ENCODE results near the gene PZP.
"Not testable (repeated sequence)": the region's sequence is repeated elsewhere in the genome, so short reads cannot be mapped to it uniquely, and the experiment has no call there.

Gene PZP

GRCh38 chr12:9180810-9181209 lies 27.4 kb downstream of the PZP start:
- Histone ChIP-seq H3K9me2 (replicated peaks; ENCODE audit: low read depth, low read length) (no peaks in the 10 kb centered on the region), H3K36me3 (ENCODE audit: insufficient read depth, low read length) (no peaks in the 10 kb centered on the region), H3K27me3 (ENCODE audit: insufficient read depth, low read length, poor library complexity, severe bottlenecking) (no peaks in the 10 kb centered on the region), H3K9me3 (ENCODE audit: insufficient read depth, low read depth, low read length) (no peaks in the 10 kb centered on the region), H3F3A (ENCODE audit: low read depth) (0 out of 2 replicates have a peak, but pooled peaks cover 5% of the 10 kb centered on the region), H3K4me1 (ENCODE audit: insufficient read depth, low read length, poor library complexity, severe bottlenecking) (peaks cover 31% of the 10 kb centered on the region), H3K4me2 (ENCODE audit: low read depth, low read length, poor library complexity, severe bottlenecking) (no peak overlapping the region), H3K4me3 (ENCODE audit: low read length, poor library complexity, severe bottlenecking) (no peak overlapping the region), H3K79me2 (ENCODE audit: insufficient read depth, low read length) (no peaks in the 10 kb centered on the region), H3K9ac (ENCODE audit: low read depth, low read length, poor library complexity, severe bottlenecking) (no peak overlapping the region), H2AFZ (ENCODE audit: low read length) (no peak overlapping the region), H4K20me1 (ENCODE audit: insufficient read depth, low read length, poor library complexity, severe bottlenecking) (no peaks in the 10 kb centered on the region)
- TF ChIP-seq, protein P1, sequence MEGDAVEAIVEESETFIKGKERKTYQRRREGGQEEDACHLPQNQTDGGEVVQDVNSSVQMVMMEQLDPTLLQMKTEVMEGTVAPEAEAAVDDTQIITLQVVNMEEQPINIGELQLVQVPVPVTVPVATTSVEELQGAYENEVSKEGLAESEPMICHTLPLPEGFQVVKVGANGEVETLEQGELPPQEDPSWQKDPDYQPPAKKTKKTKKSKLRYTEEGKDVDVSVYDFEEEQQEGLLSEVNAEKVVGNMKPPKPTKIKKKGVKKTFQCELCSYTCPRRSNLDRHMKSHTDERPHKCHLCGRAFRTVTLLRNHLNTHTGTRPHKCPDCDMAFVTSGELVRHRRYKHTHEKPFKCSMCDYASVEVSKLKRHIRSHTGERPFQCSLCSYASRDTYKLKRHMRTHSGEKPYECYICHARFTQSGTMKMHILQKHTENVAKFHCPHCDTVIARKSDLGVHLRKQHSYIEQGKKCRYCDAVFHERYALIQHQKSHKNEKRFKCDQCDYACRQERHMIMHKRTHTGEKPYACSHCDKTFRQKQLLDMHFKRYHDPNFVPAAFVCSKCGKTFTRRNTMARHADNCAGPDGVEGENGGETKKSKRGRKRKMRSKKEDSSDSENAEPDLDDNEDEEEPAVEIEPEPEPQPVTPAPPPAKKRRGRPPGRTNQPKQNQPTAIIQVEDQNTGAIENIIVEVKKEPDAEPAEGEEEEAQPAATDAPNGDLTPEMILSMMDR (conservative IDR thresholded peaks at IDR 0.05; ENCODE audit: low read length), result no peak
- no peak for TF ChIP-seq EZH2phosphoT487 (IDR thresholded peaks at IDR 0.05; ENCODE audit: borderline replicate concordance)

DNA sequence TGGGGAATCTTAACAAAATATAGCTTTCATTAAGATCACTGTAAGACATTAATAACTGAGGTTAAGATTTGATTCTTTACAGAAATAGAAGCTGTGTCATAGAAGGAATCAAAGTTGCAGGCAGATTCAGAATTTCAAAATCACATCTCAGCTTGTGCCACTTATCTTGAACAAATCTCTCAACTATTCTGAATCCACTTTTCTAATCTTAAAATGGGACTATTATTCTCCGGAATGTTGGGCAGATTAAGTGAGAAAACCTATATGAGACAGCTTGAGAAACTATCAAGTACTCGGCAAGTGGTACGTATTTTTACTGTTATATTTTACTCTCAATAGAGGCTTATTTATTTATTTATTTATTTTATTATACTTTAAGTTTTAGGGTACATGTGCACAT lies 28.4 kb downstream of the PZP start:
- no peak overlapping the region for H3K4me2 ChIP-seq (ENCODE audit: low read depth, low read length, poor library complexity, severe bottlenecking)
- TF ChIP-seq EZH2phosphoT487 (IDR thresholded peaks at IDR 0.05; ENCODE audit: borderline replicate concordance), result no peak
- TF ChIP-seq, protein P1 (conservative IDR thresholded peaks at IDR 0.05; ENCODE audit: low read length), result no peak
- no peaks in the 10 kb centered on the region for H4K20me1 ChIP-seq (ENCODE audit: insufficient read depth, low read length, poor library complexity, severe bottlenecking)
- no peak overlapping the region for H3K9ac ChIP-seq (ENCODE audit: low read depth, low read length, poor library complexity, severe bottlenecking)
- H3K4me1 ChIP-seq (ENCODE audit: insufficient read depth, low read length, poor library complexity, severe bottlenecking), result peaks cover 24% of the 10 kb centered on the region
- H3K9me2 ChIP-seq (replicated peaks; ENCODE audit: low read depth, low read length), result no peaks in the 10 kb centered on the region
- H3K36me3 ChIP-seq (ENCODE audit: insufficient read depth, low read length), result no peaks in the 10 kb centered on the region
- H3K27me3 ChIP-seq (ENCODE audit: insufficient read depth, low read length, poor library complexity, severe bottlenecking), result no peaks in the 10 kb centered on the region
- H3F3A ChIP-seq (ENCODE audit: low read depth), result 0 out of 2 replicates have a peak, but pooled peaks cover 5% of the 10 kb centered on the region
- H2AFZ ChIP-seq (ENCODE audit: low read length), result no peak overlapping the region
- no peaks in the 10 kb centered on the region for H3K79me2 ChIP-seq (ENCODE audit: insufficient read depth, low read length)
- no peaks in the 10 kb centered on the region for H3K9me3 ChIP-seq (ENCODE audit: insufficient read depth, low read depth, low read length)
- H3K4me3 ChIP-seq (ENCODE audit: low read length, poor library complexity, severe bottlenecking), result no peak overlapping the region

GRCh38 chr12:9169979-9170634 lies 38.1 kb downstream of the PZP start:
- no peak overlapping the region for H3K4me2 ChIP-seq (ENCODE audit: low read depth, low read length, poor library complexity, severe bottlenecking)
- no peaks in the 10 kb centered on the region for H3K9me2 ChIP-seq (replicated peaks; ENCODE audit: low read depth, low read length)
- no peaks in the 10 kb centered on the region for H3K27me3 ChIP-seq (ENCODE audit: insufficient read depth, low read length, poor library complexity, severe bottlenecking)
- H3K4me1 ChIP-seq (ENCODE audit: insufficient read depth, low read length, poor library complexity, severe bottlenecking), result no peaks in the 10 kb centered on the region
- H3K9ac ChIP-seq (ENCODE audit: low read depth, low read length, poor library complexity, severe bottlenecking), result no peak overlapping the region
- no peak overlapping the region for H3K4me3 ChIP-seq (ENCODE audit: low read length, poor library complexity, severe bottlenecking)
- H3K9me3 ChIP-seq (ENCODE audit: insufficient read depth, low read depth, low read length), result no peaks in the 10 kb centered on the region
- H3K79me2 ChIP-seq (ENCODE audit: insufficient read depth, low read length), result no peaks in the 10 kb centered on the region
- H2AFZ ChIP-seq (ENCODE audit: low read length), result no peak overlapping the region
- no peaks in the 10 kb centered on the region for H4K20me1 ChIP-seq (ENCODE audit: insufficient read depth, low read length, poor library complexity, severe bottlenecking)
- no peaks in the 10 kb centered on the region for H3F3A ChIP-seq (ENCODE audit: low read depth)
- no peaks in the 10 kb centered on the region for H3K36me3 ChIP-seq (ENCODE audit: insufficient read depth, low read length)
- TF ChIP-seq, protein P1 (conservative IDR thresholded peaks at IDR 0.05; ENCODE audit: low read length), result no peak
- no peak for TF ChIP-seq EZH2phosphoT487 (IDR thresholded peaks at IDR 0.05; ENCODE audit: borderline replicate concordance)

GRCh38 chr12:9167345-9167744 lies 40.9 kb downstream of the PZP start:
- not testable (repeated sequence) for H3K4me3 ChIP-seq (ENCODE audit: low read length, poor library complexity, severe bottlenecking); H4K20me1 ChIP-seq (ENCODE audit: insufficient read depth, low read length, poor library complexity, severe bottlenecking)

More at GRCh38 chr12:9167345-9167744, 40.9 kb downstream of the PZP start:
- H2AFZ ChIP-seq (ENCODE audit: low read length); H3K4me2 ChIP-seq (ENCODE audit: low read depth, low read length, poor library complexity, severe bottlenecking); H3K9me2 ChIP-seq (replicated peaks; ENCODE audit: low read depth, low read length); H3F3A ChIP-seq (ENCODE audit: low read depth); H3K4me1 ChIP-seq (ENCODE audit: insufficient read depth, low read length, poor library complexity, severe bottlenecking); H3K36me3 ChIP-seq (ENCODE audit: insufficient read depth, low read length); H3K79me2 ChIP-seq (ENCODE audit: insufficient read depth, low read length); H3K27me3 ChIP-seq (ENCODE audit: insufficient read depth, low read length, poor library complexity, severe bottlenecking); H3K9me3 ChIP-seq (ENCODE audit: insufficient read depth, low read depth, low read length); H3K9ac ChIP-seq (ENCODE audit: low read depth, low read length, poor library complexity, severe bottlenecking): not testable (repeated sequence)
